ENCODE results near the gene ROBO1.
"Not testable (repeated sequence)": the region's sequence is repeated elsewhere in the genome, so short reads cannot be mapped to it uniquely, and the experiment has no call there.

The ROBO1 gene

GRCh38 chr3:78906930-78907329 is 860.9 kb downstream of the ROBO1 start:
- Mint-ChIP-seq H3K4me3 (no peak overlapping the region), H3K9me3 (peaks cover 6% of the 10 kb centered on the region), H3K4me1 (no peaks in the 10 kb centered on the region), H3K27ac (no peak overlapping the region), H3K36me3 (no peaks in the 10 kb centered on the region)
- ATAC-seq (no peak), DNase-seq (ENCODE audit: low spot score in 2 of 2) (no peak)

GRCh38 chr3:78906245-78906644 is 861.6 kb downstream of the ROBO1 start:
- Mint-ChIP-seq H3K4me3 (no peak overlapping the region), H3K36me3 (no peaks in the 10 kb centered on the region), H3K27ac (no peak overlapping the region), H3K9me3 (peaks cover 6% of the 10 kb centered on the region), H3K4me1 (no peaks in the 10 kb centered on the region)
- ATAC-seq, result no peak
- no peak for DNase-seq (ENCODE audit: low spot score in 2 of 2)

- no peak for DNase-seq (ENCODE audit: low spot score in 2 of 2)
- Mint-ChIP-seq H3K4me3 (no peak overlapping the region), H3K27ac (no peak overlapping the region), H3K4me1 (no peaks in the 10 kb centered on the region), H3K9me3 (peaks cover 6% of the 10 kb centered on the region), H3K36me3 (no peaks in the 10 kb centered on the region)
- no peak for ATAC-seq
Observed at GRCh38 chr3:78905700-78906099, 862.1 kb downstream of the ROBO1 start.

GRCh38 chr3:78901544-78901943 is 866.3 kb downstream of the ROBO1 start:
- Mint-ChIP-seq H3K36me3 (no peaks in the 10 kb centered on the region), H3K4me1 (no peaks in the 10 kb centered on the region), H3K27ac (no peak overlapping the region), H3K9me3 (peaks cover 4% of the 10 kb centered on the region), H3K4me3 (no peak overlapping the region)
- ATAC-seq, result no peak
- DNase-seq (ENCODE audit: low spot score in 2 of 2), result no peak

- Mint-ChIP-seq H3K4me1 (no peaks in the 10 kb centered on the region), H3K36me3 (no peaks in the 10 kb centered on the region), H3K27ac (no peak overlapping the region), H3K4me3 (no peak overlapping the region), H3K9me3 (peaks cover 6% of the 10 kb centered on the region)
- DNase-seq (ENCODE audit: low spot score in 2 of 2) (no peak), ATAC-seq (no peak)
Observed at GRCh38 chr3:78900880-78901279, 866.9 kb downstream of the ROBO1 start.

- H3K4me1 Mint-ChIP-seq, result no peaks in the 10 kb centered on the region
- DNase-seq (ENCODE audit: low spot score in 2 of 2) (no peak), ATAC-seq (no peak)
- H3K27ac Mint-ChIP-seq, result no peak overlapping the region
- H3K4me3 Mint-ChIP-seq, result no peak overlapping the region
- no peaks in the 10 kb centered on the region for H3K36me3 Mint-ChIP-seq
- H3K9me3 Mint-ChIP-seq, result peaks cover 6% of the 10 kb centered on the region
Observed at GRCh38 chr3:78900426-78900825, 867.4 kb downstream of the ROBO1 start.

- ATAC-seq (no peak), DNase-seq (ENCODE audit: low spot score in 2 of 2) (no peak)
- no peak overlapping the region for H3K27ac Mint-ChIP-seq
- peaks cover 17% of the 10 kb centered on the region for H3K9me3 Mint-ChIP-seq
- H3K36me3 Mint-ChIP-seq, result no peaks in the 10 kb centered on the region
- H3K4me3 Mint-ChIP-seq, result no peak overlapping the region
- H3K4me1 Mint-ChIP-seq, result no peaks in the 10 kb centered on the region
Observed at GRCh38 chr3:78895528-78895927, 872.3 kb downstream of the ROBO1 start.

GRCh38 chr3:78894787-78895186 is 873.0 kb downstream of the ROBO1 start:
- peaks cover 20% of the 10 kb centered on the region for H3K9me3 Mint-ChIP-seq

GRCh38 chr3:78893161-78893560 is 874.6 kb downstream of the ROBO1 start:
- Mint-ChIP-seq H3K9me3 (peaks cover 22% of the 10 kb centered on the region), H3K36me3 (no peaks in the 10 kb centered on the region), H3K4me3 (no peak overlapping the region), H3K4me1 (no peaks in the 10 kb centered on the region), H3K27ac (no peak overlapping the region)
- no peak for ATAC-seq
- no peak for DNase-seq (ENCODE audit: low spot score in 2 of 2)

More at GRCh38 chr3:78894787-78895186, 873.0 kb downstream of the ROBO1 start:
- no peak overlapping the region for H3K27ac Mint-ChIP-seq
- H3K36me3 Mint-ChIP-seq, result no peaks in the 10 kb centered on the region
- no peak overlapping the region for H3K4me3 Mint-ChIP-seq
- no peaks in the 10 kb centered on the region for H3K4me1 Mint-ChIP-seq
- DNase-seq (ENCODE audit: low spot score in 2 of 2), result no peak
- ATAC-seq, result no peak

- H3K27ac Mint-ChIP-seq, result no peak overlapping the region
- no peaks in the 10 kb centered on the region for H3K4me1 Mint-ChIP-seq
- no peaks in the 10 kb centered on the region for H3K36me3 Mint-ChIP-seq
- H3K9me3 Mint-ChIP-seq, result peaks cover 21% of the 10 kb centered on the region
- ATAC-seq, result no peak
- no peak for DNase-seq (ENCODE audit: low spot score in 2 of 2)
- H3K4me3 Mint-ChIP-seq, result no peak overlapping the region
Observed at GRCh38 chr3:78889348-78889747, 878.5 kb downstream of the ROBO1 start.

- no peak overlapping the region for H3K27ac Mint-ChIP-seq
- H3K9me3 Mint-ChIP-seq, result peaks cover 23% of the 10 kb centered on the region
Observed at GRCh38 chr3:78888635-78889034, 879.2 kb downstream of the ROBO1 start.

GRCh38 chr3:78887547-78888011 is 880.2 kb downstream of the ROBO1 start:
- DNase-seq (ENCODE audit: low spot score in 2 of 2), result no peak
- Mint-ChIP-seq H3K27ac (no peak overlapping the region), H3K36me3 (no peaks in the 10 kb centered on the region), H3K4me1 (no peaks in the 10 kb centered on the region), H3K4me3 (no peak overlapping the region), H3K9me3 (peaks cover 20% of the 10 kb centered on the region)
- no peak for ATAC-seq

More at GRCh38 chr3:78888635-78889034, 879.2 kb downstream of the ROBO1 start:
- Mint-ChIP-seq H3K36me3 (no peaks in the 10 kb centered on the region), H3K4me1 (no peaks in the 10 kb centered on the region), H3K4me3 (no peak overlapping the region)
- DNase-seq (ENCODE audit: low spot score in 2 of 2) (no peak), ATAC-seq (no peak)

GRCh38 chr3:78887029-78887428 is 880.8 kb downstream of the ROBO1 start:
- no peak for DNase-seq (ENCODE audit: low spot score in 2 of 2)
- Mint-ChIP-seq H3K27ac (no peak overlapping the region), H3K36me3 (no peaks in the 10 kb centered on the region), H3K4me1 (no peaks in the 10 kb centered on the region), H3K9me3 (peaks cover 23% of the 10 kb centered on the region), H3K4me3 (no peak overlapping the region)
- ATAC-seq, result no peak

- H3K27ac Mint-ChIP-seq; ATAC-seq; H3K4me1 Mint-ChIP-seq; H3K36me3 Mint-ChIP-seq; DNase-seq (ENCODE audit: low spot score in 2 of 2); H3K4me3 Mint-ChIP-seq: not testable (repeated sequence)
- peaks cover 15% of the 10 kb centered on the region for H3K9me3 Mint-ChIP-seq
Observed at GRCh38 chr3:78884567-78884966, 883.2 kb downstream of the ROBO1 start.

- Mint-ChIP-seq H3K4me1 (no peaks in the 10 kb centered on the region), H3K27ac (no peak overlapping the region), H3K9me3 (peaks cover 10% of the 10 kb centered on the region), H3K4me3 (no peak overlapping the region), H3K36me3 (no peaks in the 10 kb centered on the region)
- DNase-seq (ENCODE audit: low spot score in 2 of 2) (no peak), ATAC-seq (no peak)
Observed at GRCh38 chr3:78882251-78882650, 885.5 kb downstream of the ROBO1 start.

- Mint-ChIP-seq H3K9me3 (peaks cover 9% of the 10 kb centered on the region), H3K4me1 (no peaks in the 10 kb centered on the region), H3K27ac (no peak overlapping the region), H3K36me3 (no peaks in the 10 kb centered on the region), H3K4me3 (no peak overlapping the region)
- DNase-seq (ENCODE audit: low spot score in 2 of 2), result no peak
- no peak for ATAC-seq
Observed at GRCh38 chr3:78881501-78881900, 886.3 kb downstream of the ROBO1 start.
